Smooth muscle cell of the umbilical artery (primary cell): ENCODE results near the gene BTBD18. TPM values are rescaled to one million over a fixed set of nuclear protein-coding genes. Genes with fewer than 3 reads are reported as not detected.

ENCODE experiments used
- total RNA-seq: library from RNA; depleted of rRNA; stranded (reverse); fragments of >200 nt; gene quantifications from 2 replicates; pipeline ENCODE4 v1.2.3, GENCODE V29; 2014

The BTBD18 gene
- total RNA-seq, result not detected in 2 replicates

GRCh38 chr11:57751676-57752253 lies at the start of gene BTBD18:
Gene BTBD18 (minus strand): TSS chr11:57751819. CDS start chr11:57751188, 631 bp downstream.

GRCh38 chr11:57761301-57762234 lies 9.9 kb upstream of the BTBD18 start, which contains the start of gene CTNND1:
Gene CTNND1 (plus strand): TSS chr11:57761802. CDS start chr11:57791479, 29,677 bp downstream.

GRCh38 chr11:57741132-57742086 lies 10.2 kb downstream of the BTBD18 start, which contains the start of gene SELENOH:
Gene SELENOH (plus strand): TSS chr11:57741491. CDS start chr11:57741596, 105 bp downstream.

GRCh38 chr11:57712256-57713150 lies 39.1 kb downstream of the BTBD18 start, which contains the start of gene TMX2:
Gene TMX2 (plus strand): TSS chr11:57712593. CDS start chr11:57712619, 26 bp downstream.

GRCh38 chr11:57711414-57712255 lies 40.0 kb downstream of the BTBD18 start, which contains the start of gene MED19:
Gene MED19 (minus strand): TSS chr11:57712215. CDS start chr11:57712179, 36 bp downstream.

Other genes starting within 250 kb of the BTBD18 start
- gene SLC43A1, start 236.1 kb downstream of the BTBD18 start, total RNA-seq, result 12.5 and 17.8 TPM in 2 replicates
- gene TIMM10, start 221.1 kb downstream of the BTBD18 start, total RNA-seq, result 14.1 and 22.6 TPM in 2 replicates
- gene SMTNL1, start 214.2 kb downstream of the BTBD18 start, total RNA-seq, result not detected in 2 replicates
- gene UBE2L6, start 184.1 kb downstream of the BTBD18 start, total RNA-seq, result 31.2 and 33.7 TPM in 2 replicates
- 4.5 and 7.9 TPM in 2 replicates for gene SERPING1, start 154.1 kb downstream of the BTBD18 start, total RNA-seq
- 0.23 and 0.89 TPM in 2 replicates for gene YPEL4, start 101.9 kb downstream of the BTBD18 start, total RNA-seq
- gene CLP1, start 94.1 kb downstream of the BTBD18 start, total RNA-seq, result 17.7 and 19.0 TPM in 2 replicates
- 34.7 and 50.5 TPM in 2 replicates for gene ZDHHC5, start 83.7 kb downstream of the BTBD18 start, total RNA-seq
- gene MED19, start 39.6 kb downstream of the BTBD18 start, total RNA-seq, result 11.9 TPM in 2 replicates
- 48.4 and 55.8 TPM in 2 replicates for gene TMX2, start 39.2 kb downstream of the BTBD18 start, total RNA-seq
- gene SELENOH, start 10.3 kb downstream of the BTBD18 start, total RNA-seq, result 50.6 and 113 TPM in 2 replicates
- 107 and 156 TPM in 2 replicates for gene CTNND1, start 10.0 kb upstream of the BTBD18 start, total RNA-seq